ENCODE data around the gene TIMM10. TPM values are rescaled to one million over a fixed set of nuclear protein-coding genes. Genes with fewer than 3 reads are reported as not detected.

TIMM10 gene
- total RNA-seq, 1 donor from 2014 or later: 86.9 TPM

- DNase-seq (ENCODE audit: low read depth) (no peak), FAIRE-seq (no peak)
- H3K27me3 ChIP-seq (ENCODE audit: control insufficient read depth, insufficient read depth, low read length): peaks cover 12% of the 10 kb centered on the region
- peak overlapping the region; percentile 45 for H3K4me3 ChIP-seq (ENCODE audit: low read depth, low read length)
- TF ChIP-seq CTCF (IDR thresholded peaks at IDR 0.05; ENCODE audit: insufficient read depth, low read length, severe bottlenecking): no peak
- H3K36me3 ChIP-seq (ENCODE audit: control insufficient read depth, insufficient read depth, low read length): no peaks in the 10 kb centered on the region
Measured at GRCh38 chr11:57513911-57514537, 16.5 kb downstream of the TIMM10 start.

GRCh38 chr11:57513452-57513795 lies 17.1 kb downstream of the TIMM10 start:
- DNase-seq (ENCODE audit: low read depth) (no peak), FAIRE-seq (no peak)
- peaks cover 12% of the 10 kb centered on the region for H3K27me3 ChIP-seq (ENCODE audit: control insufficient read depth, insufficient read depth, low read length)
- H3K36me3 ChIP-seq (ENCODE audit: control insufficient read depth, insufficient read depth, low read length): no peaks in the 10 kb centered on the region
- H3K4me3 ChIP-seq (ENCODE audit: low read depth, low read length): no peak overlapping the region
- TF ChIP-seq CTCF (IDR thresholded peaks at IDR 0.05; ENCODE audit: insufficient read depth, low read length, severe bottlenecking): no peak

GRCh38 chr11:57512646-57513451 lies 17.7 kb downstream of the TIMM10 start:
- no peaks in the 10 kb centered on the region for H3K36me3 ChIP-seq (ENCODE audit: control insufficient read depth, insufficient read depth, low read length)
- TF ChIP-seq CTCF (IDR thresholded peaks at IDR 0.05; ENCODE audit: insufficient read depth, low read length, severe bottlenecking): no peak
- no peak for FAIRE-seq
- peaks cover 12% of the 10 kb centered on the region for H3K27me3 ChIP-seq (ENCODE audit: control insufficient read depth, insufficient read depth, low read length)
- DNase-seq (ENCODE audit: low read depth): no peak
- H3K4me3 ChIP-seq (ENCODE audit: low read depth, low read length): no peak overlapping the region

- FAIRE-seq (no peak), DNase-seq (ENCODE audit: low read depth) (no peak)
- no peak for TF ChIP-seq CTCF (IDR thresholded peaks at IDR 0.05; ENCODE audit: insufficient read depth, low read length, severe bottlenecking)
- no peak overlapping the region for H3K4me3 ChIP-seq (ENCODE audit: low read depth, low read length)
- peaks cover 12% of the 10 kb centered on the region for H3K27me3 ChIP-seq (ENCODE audit: control insufficient read depth, insufficient read depth, low read length)
- H3K36me3 ChIP-seq (ENCODE audit: control insufficient read depth, insufficient read depth, low read length): no peaks in the 10 kb centered on the region
Measured at GRCh38 chr11:57511741-57512430, 18.7 kb downstream of the TIMM10 start.

GRCh38 chr11:57508341-57509170 lies 22.0 kb downstream of the TIMM10 start:
- no peak overlapping the region for H3K4me3 ChIP-seq (ENCODE audit: low read depth, low read length)
- TF ChIP-seq CTCF (IDR thresholded peaks at IDR 0.05; ENCODE audit: insufficient read depth, low read length, severe bottlenecking): no peak
- no peaks in the 10 kb centered on the region for H3K36me3 ChIP-seq (ENCODE audit: control insufficient read depth, insufficient read depth, low read length)
- FAIRE-seq (no peak), DNase-seq (ENCODE audit: low read depth) (no peak)
- peaks cover under 1% of the 10 kb centered on the region for H3K27me3 ChIP-seq (ENCODE audit: control insufficient read depth, insufficient read depth, low read length)
